HUES48 (cell line): ENCODE results near the gene SPEM1.

Experiments
- H3K27ac ChIP-seq: one replicate; pipeline ENCODE4 v1.7.0; 2013; ENCODE audit warnings: low read depth, low read length, inconsistent platforms
- H3K27me3 ChIP-seq: 2 replicates; pipeline ENCODE4 v1.6.1; 2013; ENCODE audit warnings: mild to moderate bottlenecking, low read length; ENCODE audit not compliant: control insufficient read depth, insufficient read depth
- H3K36me3 ChIP-seq: 2 replicates; pipeline ENCODE4 v1.6.1; 2013; ENCODE audit warnings: low read length; ENCODE audit not compliant: control insufficient read depth, insufficient read depth
- H3K4me1 ChIP-seq: 2 replicates; pipeline ENCODE4 v1.6.1; 2013; ENCODE audit warnings: mild to moderate bottlenecking, low read length; ENCODE audit not compliant: control insufficient read depth, insufficient read depth
- H3K4me3 ChIP-seq: 2 replicates; pipeline ENCODE4 v1.5.1; 2013; ENCODE audit warnings: mild to moderate bottlenecking, low read depth, low read length
- H3K9ac ChIP-seq: 2 replicates; pipeline ENCODE4 v1.6.1; 2013; ENCODE audit warnings: mild to moderate bottlenecking, low read depth, low read length, moderate library complexity
- H3K9me3 ChIP-seq: 2 replicates; pipeline ENCODE4 v1.6.1; 2013; ENCODE audit warnings: low read length; ENCODE audit not compliant: control insufficient read depth, insufficient read depth

The SPEM1 gene

DNA sequence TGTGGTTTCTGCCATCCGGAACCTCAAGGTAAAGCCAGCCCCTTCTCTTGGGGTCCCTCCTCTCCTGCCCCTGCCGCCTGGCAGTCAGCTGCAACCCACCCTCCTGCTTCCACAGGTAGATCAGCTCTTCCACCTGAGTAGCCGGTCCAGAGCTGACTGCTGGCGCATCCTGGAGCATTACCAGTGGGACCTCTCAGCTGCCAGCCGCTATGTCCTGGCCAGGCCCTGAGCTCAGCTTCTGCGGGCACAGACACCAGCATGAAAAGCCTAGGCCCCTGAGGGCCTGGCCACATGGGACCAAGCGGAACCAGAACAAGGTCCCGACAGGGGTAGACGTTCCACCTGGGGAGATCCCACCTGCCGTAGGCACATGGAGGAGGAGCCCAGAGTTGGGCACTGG is 31.3 kb upstream of the SPEM1 start:
- Histone ChIP-seq H3K4me1 (peaks cover 12% of the 10 kb centered on the region), H3K27me3 (peaks cover 1% of the 10 kb centered on the region; the same call in 1 of the 2 replicates), H3K36me3 (peaks cover 52% of the 10 kb centered on the region), H3K9ac (no peak overlapping the region), H3K9me3 (no peaks in the 10 kb centered on the region), H3K27ac (no peak overlapping the region), H3K4me3 (no peak overlapping the region)

DNA sequence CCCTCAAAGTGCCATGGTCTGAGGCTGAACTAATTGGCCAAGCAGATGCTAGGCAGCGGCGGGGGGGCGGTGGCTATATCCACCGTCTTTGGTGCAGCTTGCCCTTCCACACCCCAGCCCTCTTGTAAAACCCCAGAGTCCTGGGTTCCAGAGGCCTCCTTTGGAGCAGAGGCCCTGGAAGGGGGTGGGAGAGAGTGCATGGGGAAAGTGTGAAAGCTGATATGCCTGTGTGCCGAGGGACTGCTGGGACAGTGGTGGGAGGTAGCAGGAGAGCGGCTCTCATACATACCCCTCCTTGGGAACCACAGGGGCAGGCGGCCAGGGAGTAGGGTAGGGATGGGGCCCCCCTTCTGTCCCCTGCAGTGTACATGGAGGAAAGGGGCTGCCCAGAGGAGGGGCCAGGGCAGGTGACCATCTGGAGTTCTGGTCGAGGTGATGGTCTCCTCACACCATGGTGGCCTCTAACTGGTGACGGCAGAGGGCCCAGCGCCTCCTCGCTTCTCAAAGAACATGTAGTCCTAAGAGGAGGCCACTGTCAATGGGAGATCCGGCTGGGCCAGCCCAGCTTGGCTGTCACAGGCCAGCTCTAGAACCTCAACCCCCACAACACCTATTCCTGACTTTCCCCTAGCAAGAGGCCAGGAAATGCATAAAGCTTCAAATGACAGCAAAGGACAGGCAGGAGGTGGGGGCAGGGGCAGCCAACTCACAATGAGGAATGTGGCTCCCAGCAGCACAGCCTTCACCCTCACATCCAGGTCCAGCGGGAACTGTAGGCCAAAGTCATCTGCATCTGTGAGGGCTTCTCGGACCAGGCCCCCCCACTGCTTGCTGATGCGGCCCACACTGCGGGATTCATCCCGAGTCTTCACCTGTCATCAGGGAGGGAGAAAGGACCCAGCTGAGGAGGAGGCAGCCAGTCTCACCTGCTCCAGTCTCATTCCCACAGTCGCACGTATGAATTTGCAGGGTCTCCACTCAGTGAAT is 29.9 kb upstream of the SPEM1 start:
- H3K36me3 ChIP-seq: peaks cover 52% of the 10 kb centered on the region

DNA sequence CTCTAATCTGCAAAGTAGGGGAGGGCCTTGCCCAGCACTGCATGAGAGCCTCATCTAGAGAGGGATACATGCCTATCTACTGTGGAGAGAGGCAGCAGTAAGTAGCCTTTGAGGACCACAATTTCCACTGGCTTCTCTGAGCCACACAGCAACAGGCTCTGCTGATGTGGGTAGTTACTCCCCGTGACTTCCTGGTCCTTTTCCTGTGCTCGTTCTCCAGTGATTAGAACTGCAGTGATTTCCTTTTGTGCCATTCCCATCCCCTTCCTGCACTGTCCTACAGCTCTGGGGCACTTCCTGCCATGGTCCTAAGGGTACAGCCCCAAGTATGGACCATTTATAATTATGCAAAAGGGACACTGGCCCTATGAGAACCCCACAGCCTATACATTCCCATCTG is 28.8 kb upstream of the SPEM1 start:
- H3K4me3 ChIP-seq: no peak overlapping the region
- H3K9me3 ChIP-seq: no peaks in the 10 kb centered on the region
- no peak overlapping the region for H3K27ac ChIP-seq
- H3K9ac ChIP-seq: no peak overlapping the region
- no peaks in the 10 kb centered on the region for H3K27me3 ChIP-seq
- H3K4me1 ChIP-seq: peaks cover 5% of the 10 kb centered on the region; the same call in 1 of the 2 replicates
- peaks cover 52% of the 10 kb centered on the region for H3K36me3 ChIP-seq

More for the DNA sequence above, 29.9 kb upstream of the SPEM1 start:
- Histone ChIP-seq H3K4me3 (no peak overlapping the region), H3K4me1 (peaks cover 5% of the 10 kb centered on the region; the same call in 1 of the 2 replicates), H3K27me3 (no peaks in the 10 kb centered on the region), H3K9me3 (no peaks in the 10 kb centered on the region), H3K27ac (no peak overlapping the region), H3K9ac (no peak overlapping the region)

DNA sequence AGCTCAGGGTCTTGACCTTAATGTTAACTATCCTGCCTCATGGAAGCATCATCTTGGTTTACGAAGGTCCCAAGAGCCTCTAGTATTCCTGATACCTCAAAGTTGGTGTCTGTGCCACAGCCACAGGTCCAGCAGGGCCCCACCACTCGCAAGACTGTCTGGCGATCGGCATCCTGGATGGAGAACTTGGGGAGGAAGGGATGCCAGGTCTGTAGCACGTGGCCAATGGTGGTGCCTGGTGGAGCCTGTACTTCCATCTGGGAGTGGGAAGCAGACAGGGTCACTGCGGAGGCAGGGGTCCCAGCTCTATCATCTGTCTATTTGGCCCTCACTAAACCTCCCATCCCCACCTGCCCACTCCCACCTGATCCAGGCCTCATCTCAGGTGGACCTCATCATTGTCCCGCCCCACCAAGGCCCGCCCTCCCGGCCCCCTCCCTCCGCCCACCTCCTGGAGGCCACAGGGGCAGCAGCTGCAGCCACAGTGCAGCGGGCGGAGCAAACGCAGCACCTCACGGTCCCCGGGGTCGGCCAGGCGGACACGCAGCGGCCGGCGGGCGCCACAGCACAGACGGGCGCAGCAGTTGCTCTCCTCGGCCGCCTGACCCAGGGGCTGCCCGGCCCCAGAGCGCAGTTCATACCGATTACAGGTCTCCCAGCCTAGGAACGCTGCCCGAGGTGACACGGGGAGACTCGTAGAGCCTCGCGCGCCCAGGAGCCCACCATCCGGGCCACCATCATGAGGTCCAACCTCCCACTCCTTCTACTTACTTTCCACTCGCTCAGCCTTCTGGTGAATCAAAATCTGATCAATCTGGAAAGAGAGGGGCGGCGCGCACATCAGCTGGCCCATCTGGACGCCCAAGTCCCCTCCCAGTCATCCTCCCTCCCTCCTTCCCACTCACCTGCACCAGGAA is 27.2 kb upstream of the SPEM1 start:
- H3K4me1 ChIP-seq: peaks cover 5% of the 10 kb centered on the region; the same call in 1 of the 2 replicates
- peak overlapping the region; percentile 90 for H3K4me3 ChIP-seq
- peaks cover 45% of the 10 kb centered on the region for H3K36me3 ChIP-seq
- H3K27ac ChIP-seq: no peak overlapping the region
- H3K27me3 ChIP-seq: no peaks in the 10 kb centered on the region
- no peak overlapping the region for H3K9ac ChIP-seq
- no peaks in the 10 kb centered on the region for H3K9me3 ChIP-seq

DNA sequence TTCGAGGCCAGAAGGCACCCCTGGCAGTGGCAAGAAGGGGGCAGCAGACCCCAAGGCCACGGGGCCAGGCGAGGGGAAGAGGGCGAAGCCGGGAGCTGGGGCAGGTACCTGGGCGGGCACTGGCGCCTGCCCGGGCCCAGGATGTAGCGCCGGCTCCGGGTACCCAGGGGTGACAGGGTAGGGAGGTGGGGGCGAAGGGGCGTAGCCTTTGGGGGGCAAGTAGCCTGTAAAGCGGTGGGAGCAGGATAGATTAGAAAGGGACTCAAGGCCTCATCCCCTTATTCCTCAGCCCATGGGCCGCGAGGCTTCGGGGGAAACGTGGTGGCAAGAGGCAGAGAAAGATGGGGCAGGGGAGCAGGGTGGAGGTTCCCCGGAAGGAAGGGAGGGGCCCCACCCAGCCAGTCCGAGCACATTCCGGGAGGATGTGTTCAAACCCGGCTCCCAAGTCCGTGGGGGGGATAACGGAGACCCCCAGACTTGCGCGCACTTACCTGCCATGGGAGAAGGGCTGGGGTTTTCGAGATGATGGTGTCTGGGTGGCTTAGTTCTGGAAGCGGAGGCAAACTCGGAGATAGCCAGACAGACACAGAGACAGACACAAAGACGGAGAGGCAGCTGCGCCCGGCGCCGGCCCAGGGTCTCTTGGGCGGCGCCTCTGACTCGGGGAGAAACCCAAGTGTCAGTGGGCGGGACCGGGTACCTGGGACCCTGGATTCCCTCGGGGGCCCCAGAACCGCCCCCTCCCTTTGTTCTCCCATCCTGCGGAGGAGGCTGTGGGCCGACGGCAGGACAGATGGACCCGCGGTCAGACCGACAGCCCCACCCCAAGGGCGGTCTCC is 26.3 kb upstream of the SPEM1 start:
- Histone ChIP-seq H3K9me3 (no peaks in the 10 kb centered on the region), H3K27ac (peak overlapping the region; percentile 82), H3K4me3 (peak overlapping the region; percentile 90), H3K4me1 (peaks cover 5% of the 10 kb centered on the region; the same call in 1 of the 2 replicates), H3K27me3 (no peaks in the 10 kb centered on the region), H3K9ac (peak overlapping the region; percentile 56; the same call in 1 of the 2 replicates), H3K36me3 (peaks cover 37% of the 10 kb centered on the region)

DNA sequence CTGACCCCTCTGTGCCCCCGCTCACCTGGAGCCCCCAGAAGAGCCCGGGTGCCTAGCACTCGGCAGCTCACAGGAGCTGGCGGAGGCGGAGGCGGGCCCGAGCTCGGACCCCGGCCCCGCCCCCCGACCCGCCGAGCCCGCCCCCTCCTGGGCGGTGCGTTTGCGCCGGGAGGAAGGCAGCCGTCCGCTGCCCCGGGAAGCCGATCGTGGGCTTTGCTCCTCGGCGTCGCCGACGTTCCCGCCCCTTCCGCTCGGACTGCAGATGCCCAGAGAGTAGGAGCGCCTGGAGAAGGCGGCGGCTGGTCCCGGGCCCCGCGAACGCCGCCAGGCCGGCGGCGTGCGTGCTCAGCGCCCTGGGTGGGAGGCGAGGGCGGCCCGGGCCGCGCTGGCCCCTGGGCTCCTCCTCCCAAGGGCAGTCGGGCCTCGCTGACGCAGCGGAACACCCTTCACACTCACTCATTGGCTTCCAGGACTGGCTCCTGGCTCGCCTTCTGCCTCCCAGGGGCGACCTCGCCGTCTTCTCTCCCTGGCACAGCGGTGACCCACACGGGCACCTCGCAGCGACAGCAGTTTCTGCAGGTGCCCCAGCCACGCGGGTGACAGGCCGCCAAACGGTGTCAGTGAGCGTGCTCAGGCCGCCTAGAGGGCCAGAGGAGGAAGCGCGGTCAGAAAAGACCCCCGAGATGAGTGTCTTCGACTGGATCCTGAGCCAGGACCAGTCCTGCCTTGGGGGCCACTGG is 25.5 kb upstream of the SPEM1 start, which contains the start of gene PLSCR3:
PLSCR3 (minus strand) TSS at position 74 of the 740 bp plus-strand sequence. CDS start 415 bp downstream, outside the sequence.
- Histone ChIP-seq H3K4me3 (peak within 1 kb of the TSS; percentile 90), H3K27ac (peak within 1 kb of the TSS; percentile 82), H3K27me3 (no peaks in the 10 kb centered on the region), H3K4me1 (peaks cover 5% of the 10 kb centered on the region; the same call in 1 of the 2 replicates), H3K9me3 (no peaks in the 10 kb centered on the region), H3K36me3 (peaks cover 29% of the 10 kb centered on the region; the same call in 1 of the 2 replicates), H3K9ac (peak within 1 kb of the TSS; percentile 56; the same call in 1 of the 2 replicates)

DNA sequence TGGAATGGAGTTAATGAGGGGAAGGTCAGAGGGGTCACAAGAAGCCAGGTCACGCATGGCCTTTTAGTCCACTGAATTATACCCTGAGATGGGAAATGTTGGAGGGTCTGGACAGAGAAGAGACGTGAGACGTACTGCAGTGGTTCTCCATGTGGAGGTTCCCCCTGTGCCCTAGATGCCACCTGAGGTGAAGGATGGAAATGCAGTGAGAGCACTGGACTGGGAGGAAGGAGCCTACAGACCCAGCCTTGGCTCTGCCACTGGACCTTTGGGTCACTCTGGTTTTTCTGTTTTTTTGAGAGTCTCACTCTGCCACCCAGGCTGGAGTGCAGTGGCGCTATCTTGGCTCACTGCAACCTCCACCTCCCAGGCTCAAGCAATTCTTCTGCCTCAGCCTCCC is 24.0 kb upstream of the SPEM1 start:
- H3K27ac ChIP-seq: no peak overlapping the region
- H3K4me3 ChIP-seq: no peak overlapping the region
- H3K27me3 ChIP-seq: no peaks in the 10 kb centered on the region
- H3K9me3 ChIP-seq: no peaks in the 10 kb centered on the region
- H3K9ac ChIP-seq: no peak overlapping the region
- H3K4me1 ChIP-seq: peaks cover 5% of the 10 kb centered on the region; the same call in 1 of the 2 replicates
- H3K36me3 ChIP-seq: peaks cover 14% of the 10 kb centered on the region; the same call in 1 of the 2 replicates

DNA sequence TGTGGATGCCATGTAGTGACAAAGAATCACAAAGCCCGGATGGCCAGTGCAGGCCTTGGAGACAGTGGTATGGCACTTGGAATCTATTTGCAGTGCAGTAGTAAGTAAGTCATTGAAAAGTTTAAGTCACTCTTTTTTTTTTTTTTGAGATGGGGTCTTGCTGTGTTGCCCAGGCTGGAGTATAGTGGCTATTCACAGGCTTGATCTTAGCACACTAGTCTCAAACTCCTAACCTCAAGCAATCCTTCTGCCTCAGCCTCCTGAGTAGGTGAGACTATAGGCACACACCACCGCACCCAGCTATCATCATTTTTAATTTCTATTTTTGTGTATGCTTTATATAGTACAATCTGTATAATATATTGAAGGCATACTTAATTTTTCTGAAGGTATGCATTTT is 21.5 kb upstream of the SPEM1 start:
- Histone ChIP-seq H3K9ac (no peak overlapping the region), H3K27me3 (no peaks in the 10 kb centered on the region), H3K27ac (no peak overlapping the region), H3K4me1 (0 out of 2 replicates have a peak, but pooled peaks cover 8% of the 10 kb centered on the region), H3K36me3 (no peaks in the 10 kb centered on the region), H3K9me3 (no peaks in the 10 kb centered on the region), H3K4me3 (no peak overlapping the region)

DNA sequence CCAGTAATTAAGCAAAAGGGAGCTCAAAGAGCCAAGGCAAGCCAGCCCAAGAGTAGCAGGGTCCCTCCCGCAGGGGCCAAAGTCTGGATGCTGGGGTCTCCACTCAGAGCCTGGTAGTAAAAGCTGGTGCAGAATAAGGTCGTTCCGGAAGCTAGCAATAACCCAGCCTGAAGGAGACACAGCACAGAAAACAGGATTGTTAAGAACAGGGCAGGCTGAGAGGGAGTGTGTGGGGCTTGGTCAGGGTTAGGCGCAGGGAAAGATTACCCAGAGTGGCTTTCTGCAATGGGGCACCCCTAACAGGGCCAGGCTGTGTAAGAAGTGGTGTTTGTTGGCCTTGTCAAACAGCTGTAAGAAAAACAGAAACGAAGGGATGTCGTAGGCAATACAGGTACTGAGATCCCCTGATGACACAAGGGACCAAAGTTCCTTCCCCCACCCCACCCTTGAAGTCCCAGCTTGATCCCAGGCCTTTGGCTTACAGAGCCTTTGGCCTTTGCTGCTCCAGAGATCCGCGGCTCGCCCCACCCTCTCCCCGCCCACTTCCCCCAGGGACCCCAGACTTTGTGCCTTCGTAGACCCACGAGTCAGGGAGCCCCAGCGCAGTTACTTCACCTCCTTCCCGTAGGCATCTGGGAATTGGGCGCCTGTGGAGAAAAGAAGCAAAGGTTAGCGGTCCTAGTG is 16.9 kb upstream of the SPEM1 start:
- H3K36me3 ChIP-seq: no peaks in the 10 kb centered on the region
- H3K4me3 ChIP-seq: peak overlapping the region; percentile 91
- peak overlapping the region; percentile 98 for H3K27ac ChIP-seq
- peaks cover 13% of the 10 kb centered on the region; the same call in 1 of the 2 replicates for H3K4me1 ChIP-seq
- H3K27me3 ChIP-seq: no peaks in the 10 kb centered on the region
- H3K9me3 ChIP-seq: no peaks in the 10 kb centered on the region
- H3K9ac ChIP-seq: peak overlapping the region; percentile 66; the same call in 1 of the 2 replicates
